GM21723 (cell line): ENCODE data around the gene SNCAIP.
"Not testable (repeated sequence)": the region's sequence is repeated elsewhere in the genome, so short reads cannot be mapped to it uniquely, and the experiment has no call there.

ENCODE experiments used
- ATAC-seq: cut with Tn5 transposase; IDR thresholded peaks from one replicate; pipeline ENCODE4 v1.9.1; 2021; ENCODE audit warnings: mild to moderate bottlenecking, moderate library complexity; ENCODE audit not compliant: unreplicated experiment

SNCAIP gene

GRCh38 chr5:122356855-122357254 is 44.8 kb downstream of the SNCAIP start:
- ATAC-seq, result no peak

- ATAC-seq, result no peak
These were observed 46.4 kb downstream of the SNCAIP start for GRCh38 chr5:122358372-122358979.

- ATAC-seq, result no peak
These were observed 50.3 kb downstream of the SNCAIP start for GRCh38 chr5:122362361-122362760.

GRCh38 chr5:122363623-122364022 is 51.6 kb downstream of the SNCAIP start:
- no peak for ATAC-seq

- ATAC-seq, result peak; percentile 72
These were observed 54.5 kb downstream of the SNCAIP start for GRCh38 chr5:122366501-122366900.

- ATAC-seq, result no peak
These were observed 55.4 kb downstream of the SNCAIP start for GRCh38 chr5:122367456-122367855.

GRCh38 chr5:122368510-122369251 is 56.6 kb downstream of the SNCAIP start:
- ATAC-seq, result no peak

- ATAC-seq, result no peak
These were observed 57.3 kb downstream of the SNCAIP start for GRCh38 chr5:122369253-122369815.

GRCh38 chr5:122371511-122372151 is 59.6 kb downstream of the SNCAIP start:
- ATAC-seq, result no peak

- ATAC-seq, result no peak
These were observed 62.1 kb downstream of the SNCAIP start for GRCh38 chr5:122374110-122374509.

GRCh38 chr5:122375801-122376200 is 63.8 kb downstream of the SNCAIP start:
- ATAC-seq, result no peak

GRCh38 chr5:122376250-122376649 is 64.2 kb downstream of the SNCAIP start:
- no peak for ATAC-seq

- no peak for ATAC-seq
These were observed 65.0 kb downstream of the SNCAIP start for GRCh38 chr5:122377026-122377425.

- ATAC-seq, result not testable (repeated sequence)
These were observed 70.9 kb downstream of the SNCAIP start for GRCh38 chr5:122382938-122383337.

GRCh38 chr5:122384739-122385235 is 72.8 kb downstream of the SNCAIP start:
- no peak for ATAC-seq

- ATAC-seq, result no peak
These were observed 73.2 kb downstream of the SNCAIP start for GRCh38 chr5:122385286-122385685.

- ATAC-seq, result no peak
These were observed 73.8 kb downstream of the SNCAIP start for GRCh38 chr5:122385808-122386207.

GRCh38 chr5:122390154-122390553 is 78.1 kb downstream of the SNCAIP start:
- ATAC-seq, result no peak

GRCh38 chr5:122390694-122391093 is 78.7 kb downstream of the SNCAIP start:
- no peak for ATAC-seq

- ATAC-seq, result no peak
These were observed 79.6 kb downstream of the SNCAIP start for GRCh38 chr5:122391621-122392020.

- no peak for ATAC-seq
These were observed 80.2 kb downstream of the SNCAIP start for GRCh38 chr5:122392224-122392623.

GRCh38 chr5:122392824-122393223 is 80.8 kb downstream of the SNCAIP start:
- ATAC-seq, result no peak
